ENCODE data around the gene LRRC63.

Gene LRRC63

DNA sequence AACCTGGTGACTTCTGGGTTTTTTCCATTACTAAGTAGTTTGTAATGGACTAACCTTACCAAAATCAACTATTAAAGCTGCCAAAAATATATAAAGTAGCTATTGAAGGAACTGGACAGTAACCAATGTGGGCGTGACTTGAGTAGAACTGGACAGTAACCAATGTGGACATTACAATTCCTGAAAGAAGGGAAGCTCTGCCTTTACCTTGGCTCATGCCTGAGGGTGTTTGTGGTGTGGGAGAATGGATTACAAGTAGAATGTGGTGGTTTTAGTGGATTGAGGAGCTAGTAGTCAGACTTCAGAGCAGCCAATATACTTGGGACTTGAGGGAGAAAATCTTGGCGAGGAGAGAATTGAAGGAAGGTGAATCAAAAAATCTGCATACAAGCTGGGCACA is 17.5 kb downstream of the LRRC63 start:
- in situ Hi-C loops (cut with MboI; ENCODE audit: low pct_unique_long_range_greater_than_20kb, low sequenced_read_pairs, unreplicated experiment), result no loop called here
- TF ChIP-seq, protein P1, sequence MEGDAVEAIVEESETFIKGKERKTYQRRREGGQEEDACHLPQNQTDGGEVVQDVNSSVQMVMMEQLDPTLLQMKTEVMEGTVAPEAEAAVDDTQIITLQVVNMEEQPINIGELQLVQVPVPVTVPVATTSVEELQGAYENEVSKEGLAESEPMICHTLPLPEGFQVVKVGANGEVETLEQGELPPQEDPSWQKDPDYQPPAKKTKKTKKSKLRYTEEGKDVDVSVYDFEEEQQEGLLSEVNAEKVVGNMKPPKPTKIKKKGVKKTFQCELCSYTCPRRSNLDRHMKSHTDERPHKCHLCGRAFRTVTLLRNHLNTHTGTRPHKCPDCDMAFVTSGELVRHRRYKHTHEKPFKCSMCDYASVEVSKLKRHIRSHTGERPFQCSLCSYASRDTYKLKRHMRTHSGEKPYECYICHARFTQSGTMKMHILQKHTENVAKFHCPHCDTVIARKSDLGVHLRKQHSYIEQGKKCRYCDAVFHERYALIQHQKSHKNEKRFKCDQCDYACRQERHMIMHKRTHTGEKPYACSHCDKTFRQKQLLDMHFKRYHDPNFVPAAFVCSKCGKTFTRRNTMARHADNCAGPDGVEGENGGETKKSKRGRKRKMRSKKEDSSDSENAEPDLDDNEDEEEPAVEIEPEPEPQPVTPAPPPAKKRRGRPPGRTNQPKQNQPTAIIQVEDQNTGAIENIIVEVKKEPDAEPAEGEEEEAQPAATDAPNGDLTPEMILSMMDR (IDR thresholded peaks at IDR 0.05; ENCODE audit: extremely low read depth, insufficient read depth, missing control alignments), result no peak
- no peak for DNase-seq (ENCODE audit: low spot score)

DNA sequence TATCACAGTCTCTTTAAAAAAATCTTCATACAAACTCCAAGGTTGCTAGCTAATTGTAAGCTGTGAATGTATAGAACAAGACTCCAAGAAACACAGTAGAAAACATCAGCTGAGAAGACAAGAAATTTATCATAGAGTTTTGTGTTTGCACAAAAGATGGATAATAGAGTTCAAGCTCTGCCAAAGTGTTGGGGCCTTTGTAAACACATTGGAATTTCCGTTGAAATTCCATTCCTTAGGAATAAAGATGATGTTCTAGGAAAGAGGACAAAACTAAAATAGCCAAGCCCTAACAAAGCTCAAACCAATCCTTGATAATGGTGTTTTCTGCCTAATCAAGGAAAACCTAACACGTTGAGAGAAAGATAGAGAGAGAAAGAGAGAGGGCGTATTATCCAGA is 20.6 kb downstream of the LRRC63 start:
- DNase-seq (ENCODE audit: low spot score), result no peak
- in situ Hi-C loops (cut with MboI; ENCODE audit: low pct_unique_long_range_greater_than_20kb, low sequenced_read_pairs, unreplicated experiment), result no loop called here
- TF ChIP-seq, protein P1 (IDR thresholded peaks at IDR 0.05; ENCODE audit: extremely low read depth, insufficient read depth, missing control alignments), result no peak

DNA sequence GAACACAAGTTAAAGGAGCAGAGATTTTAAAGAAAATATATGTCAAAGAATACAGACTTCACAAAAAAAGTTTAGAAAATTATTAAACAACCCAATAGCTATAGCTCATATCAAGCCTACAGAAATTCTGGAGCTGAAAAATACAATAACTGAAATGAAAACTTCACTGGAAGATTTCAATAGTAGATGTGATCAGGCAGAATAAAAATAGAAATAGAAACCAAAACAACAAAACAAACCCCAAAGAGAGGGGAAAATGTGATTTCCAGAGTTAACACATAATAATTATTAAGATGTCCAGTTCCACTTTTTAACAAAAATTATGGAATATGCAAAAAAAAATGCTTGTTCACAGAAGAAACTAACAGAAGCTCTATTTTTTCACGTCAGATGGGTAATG is 23.6 kb downstream of the LRRC63 start:
- in situ Hi-C loops (cut with MboI; ENCODE audit: low pct_unique_long_range_greater_than_20kb, low sequenced_read_pairs, unreplicated experiment), result no loop called here
- TF ChIP-seq, protein P1 (IDR thresholded peaks at IDR 0.05; ENCODE audit: extremely low read depth, insufficient read depth, missing control alignments), result no peak
- DNase-seq (ENCODE audit: low spot score), result no peak

DNA sequence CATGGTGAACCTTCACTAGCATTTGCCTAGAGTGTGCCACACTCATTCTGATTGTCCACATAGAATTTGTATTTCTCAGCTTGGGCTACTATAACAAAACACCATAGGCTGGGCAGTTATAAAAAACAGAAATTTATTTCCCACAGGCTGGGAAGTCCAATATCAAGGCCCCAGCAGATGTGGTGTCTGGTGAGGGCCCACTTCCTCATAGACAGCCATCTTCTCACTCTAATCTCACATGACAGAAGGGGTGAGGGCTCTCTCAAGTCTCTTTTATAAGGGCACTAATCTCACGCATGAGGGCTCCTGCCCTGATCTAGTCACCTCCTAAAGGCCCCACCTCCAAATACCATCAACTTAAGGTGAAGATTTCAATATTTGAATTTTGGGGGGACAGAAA is 53.6 kb downstream of the LRRC63 start:
- in situ Hi-C loops (cut with MboI; ENCODE audit: low pct_unique_long_range_greater_than_20kb, low sequenced_read_pairs, unreplicated experiment), result no loop called here
- no peak for DNase-seq (ENCODE audit: low spot score)
- TF ChIP-seq, protein P1 (IDR thresholded peaks at IDR 0.05; ENCODE audit: extremely low read depth, insufficient read depth, missing control alignments), result no peak

DNA sequence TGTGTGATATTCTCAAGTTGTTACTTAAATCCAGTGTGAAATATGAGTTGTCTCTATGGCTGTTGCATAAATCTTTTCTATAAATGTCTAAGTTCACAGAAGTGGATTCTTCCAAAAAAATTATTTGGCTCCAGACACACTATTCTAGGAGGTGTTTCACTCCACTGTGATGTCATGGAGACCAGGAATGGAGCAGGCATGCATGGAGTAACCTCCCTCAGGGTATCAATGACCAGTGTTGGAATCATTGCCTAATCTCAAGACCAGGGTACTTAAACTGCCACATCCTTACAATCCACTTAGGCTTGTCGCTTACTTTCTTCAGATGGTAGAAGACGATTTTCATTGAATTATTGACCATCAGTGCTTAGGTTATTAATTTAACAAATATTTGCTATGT is 55.4 kb downstream of the LRRC63 start:
- DNase-seq (ENCODE audit: low spot score), result no peak
- in situ Hi-C loops (cut with MboI; ENCODE audit: low pct_unique_long_range_greater_than_20kb, low sequenced_read_pairs, unreplicated experiment), result no loop called here
- TF ChIP-seq, protein P1 (IDR thresholded peaks at IDR 0.05; ENCODE audit: extremely low read depth, insufficient read depth, missing control alignments), result no peak

DNA sequence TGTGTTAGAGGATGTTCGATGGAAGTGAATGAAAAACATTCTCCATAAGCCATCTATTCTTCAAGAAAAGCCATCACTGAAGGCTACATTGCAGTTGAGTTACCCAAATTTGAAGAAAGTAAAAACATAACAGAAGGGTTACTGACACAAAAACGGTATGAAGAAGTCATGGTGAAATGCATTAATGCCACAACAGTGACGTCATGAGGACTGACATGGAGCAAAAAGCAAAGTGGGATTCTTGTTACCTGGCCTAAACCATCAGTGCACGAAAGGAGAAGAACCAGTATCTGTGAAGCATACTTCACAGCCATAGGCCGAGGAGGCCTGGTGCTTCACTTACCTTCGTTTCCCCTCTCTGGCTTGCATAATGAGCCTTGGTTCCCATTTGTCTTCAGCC is 58.7 kb downstream of the LRRC63 start:
- in situ Hi-C loops (cut with MboI; ENCODE audit: low pct_unique_long_range_greater_than_20kb, low sequenced_read_pairs, unreplicated experiment), result no loop called here
- TF ChIP-seq, protein P1 (IDR thresholded peaks at IDR 0.05; ENCODE audit: extremely low read depth, insufficient read depth, missing control alignments), result no peak

More for the DNA sequence above, 58.7 kb downstream of the LRRC63 start:
- no peak for DNase-seq (ENCODE audit: low spot score)
